MG63 (cell line): Measurements from ENCODE around the gene NLRC5. TPM values are rescaled to one million over a fixed set of nuclear protein-coding genes. Genes with fewer than 3 reads are reported as not detected.

Experiments
- DNase-seq: peaks from one replicate; pipeline ENCODE4 v3.0.0-alpha.2; 2020
- H3K27me3 ChIP-seq: fragments of 250-450 bp; sonication (Bioruptor Pico); 2 replicates; pipeline ENCODE4 v1.5.1; 2020; ENCODE audit warnings: mild to moderate bottlenecking, moderate library complexity
- H3K36me3 ChIP-seq: fragments of 250-450 bp; sonication (Bioruptor Pico); 2 replicates; pipeline ENCODE4 v1.5.1; 2020; ENCODE audit warnings: mild to moderate bottlenecking, moderate library complexity
- H3K4me3 ChIP-seq: fragments of 250-450 bp; sonication (Bioruptor Pico); 2 replicates; pipeline ENCODE4 v1.5.1; 2020; ENCODE audit warnings: mild to moderate bottlenecking, moderate library complexity
- H3K9me3 ChIP-seq: fragments of 250-450 bp; sonication (Bioruptor Pico); 2 replicates; pipeline ENCODE4 v1.5.1; 2020; ENCODE audit warnings: mild to moderate bottlenecking, moderate library complexity
- total RNA-seq: library from RNA; depleted of rRNA; stranded (reverse); fragments of >200 nt; shearing (Covaris generic); gene quantifications from 2 replicates; pipeline ENCODE4 v1.2.3, GENCODE V29; 2014; ENCODE audit warnings: low replicate concordance; rRNA removed

NLRC5 gene, protein sequence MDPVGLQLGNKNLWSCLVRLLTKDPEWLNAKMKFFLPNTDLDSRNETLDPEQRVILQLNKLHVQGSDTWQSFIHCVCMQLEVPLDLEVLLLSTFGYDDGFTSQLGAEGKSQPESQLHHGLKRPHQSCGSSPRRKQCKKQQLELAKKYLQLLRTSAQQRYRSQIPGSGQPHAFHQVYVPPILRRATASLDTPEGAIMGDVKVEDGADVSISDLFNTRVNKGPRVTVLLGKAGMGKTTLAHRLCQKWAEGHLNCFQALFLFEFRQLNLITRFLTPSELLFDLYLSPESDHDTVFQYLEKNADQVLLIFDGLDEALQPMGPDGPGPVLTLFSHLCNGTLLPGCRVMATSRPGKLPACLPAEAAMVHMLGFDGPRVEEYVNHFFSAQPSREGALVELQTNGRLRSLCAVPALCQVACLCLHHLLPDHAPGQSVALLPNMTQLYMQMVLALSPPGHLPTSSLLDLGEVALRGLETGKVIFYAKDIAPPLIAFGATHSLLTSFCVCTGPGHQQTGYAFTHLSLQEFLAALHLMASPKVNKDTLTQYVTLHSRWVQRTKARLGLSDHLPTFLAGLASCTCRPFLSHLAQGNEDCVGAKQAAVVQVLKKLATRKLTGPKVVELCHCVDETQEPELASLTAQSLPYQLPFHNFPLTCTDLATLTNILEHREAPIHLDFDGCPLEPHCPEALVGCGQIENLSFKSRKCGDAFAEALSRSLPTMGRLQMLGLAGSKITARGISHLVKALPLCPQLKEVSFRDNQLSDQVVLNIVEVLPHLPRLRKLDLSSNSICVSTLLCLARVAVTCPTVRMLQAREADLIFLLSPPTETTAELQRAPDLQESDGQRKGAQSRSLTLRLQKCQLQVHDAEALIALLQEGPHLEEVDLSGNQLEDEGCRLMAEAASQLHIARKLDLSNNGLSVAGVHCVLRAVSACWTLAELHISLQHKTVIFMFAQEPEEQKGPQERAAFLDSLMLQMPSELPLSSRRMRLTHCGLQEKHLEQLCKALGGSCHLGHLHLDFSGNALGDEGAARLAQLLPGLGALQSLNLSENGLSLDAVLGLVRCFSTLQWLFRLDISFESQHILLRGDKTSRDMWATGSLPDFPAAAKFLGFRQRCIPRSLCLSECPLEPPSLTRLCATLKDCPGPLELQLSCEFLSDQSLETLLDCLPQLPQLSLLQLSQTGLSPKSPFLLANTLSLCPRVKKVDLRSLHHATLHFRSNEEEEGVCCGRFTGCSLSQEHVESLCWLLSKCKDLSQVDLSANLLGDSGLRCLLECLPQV (N-terminal part only)
- 4.9 and 11.7 TPM in 2 replicates for total RNA-seq

DNA sequence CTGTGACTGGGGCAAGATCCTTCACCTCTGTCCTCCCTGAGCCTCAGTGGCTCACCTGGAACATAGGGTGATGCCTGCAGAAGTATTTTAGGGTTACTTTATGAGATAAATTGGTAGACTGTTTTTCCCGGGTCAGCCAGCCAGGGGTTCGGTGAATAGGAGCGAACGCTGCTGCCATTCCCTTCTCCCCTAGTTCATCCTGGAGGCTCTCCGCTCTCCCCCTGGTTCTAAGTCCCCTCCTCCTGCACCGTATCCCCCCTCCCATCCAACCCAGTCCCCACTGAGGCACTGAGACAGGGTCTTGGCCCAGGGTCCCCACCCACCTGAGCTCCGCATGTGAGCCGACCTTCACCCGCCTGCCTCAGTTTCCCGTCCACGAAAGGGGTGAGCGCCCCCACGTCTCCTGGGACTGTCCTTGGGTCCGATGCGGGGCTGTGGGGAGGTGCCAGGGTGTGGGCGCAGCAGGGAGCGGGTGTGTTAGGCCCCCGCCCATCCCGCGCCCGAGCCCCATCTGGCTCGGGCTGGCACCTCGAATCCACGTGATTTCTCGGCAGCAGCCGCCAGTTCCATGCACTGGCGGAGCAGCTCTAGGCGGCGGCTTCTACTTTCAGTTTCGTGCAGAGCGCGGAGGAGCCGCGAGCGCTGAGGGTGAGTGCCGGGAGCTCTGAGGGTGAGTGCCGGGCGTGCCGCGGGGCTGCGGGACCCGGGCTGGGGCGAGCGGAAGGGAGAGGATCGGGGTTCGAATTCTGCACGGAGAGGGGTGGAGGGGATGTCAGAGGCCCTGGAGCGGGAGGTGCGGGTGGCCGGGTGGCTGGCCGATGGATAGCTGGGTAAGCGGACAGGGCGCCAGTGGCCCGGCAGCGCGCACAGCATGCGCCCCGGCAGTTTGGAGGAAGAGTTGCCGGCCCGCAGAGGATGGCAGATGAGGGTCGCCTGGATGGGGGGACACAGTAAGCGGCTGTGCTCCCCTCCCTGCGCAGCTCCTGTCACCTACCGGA, at the start of gene NLRC5:
TSS of gene NLRC5 (plus strand) at position 610 of the 998 bp plus-strand sequence. CDS start 31,156 bp downstream, outside the sequence.
- DNase-seq, result peak; percentile 96

DNA sequence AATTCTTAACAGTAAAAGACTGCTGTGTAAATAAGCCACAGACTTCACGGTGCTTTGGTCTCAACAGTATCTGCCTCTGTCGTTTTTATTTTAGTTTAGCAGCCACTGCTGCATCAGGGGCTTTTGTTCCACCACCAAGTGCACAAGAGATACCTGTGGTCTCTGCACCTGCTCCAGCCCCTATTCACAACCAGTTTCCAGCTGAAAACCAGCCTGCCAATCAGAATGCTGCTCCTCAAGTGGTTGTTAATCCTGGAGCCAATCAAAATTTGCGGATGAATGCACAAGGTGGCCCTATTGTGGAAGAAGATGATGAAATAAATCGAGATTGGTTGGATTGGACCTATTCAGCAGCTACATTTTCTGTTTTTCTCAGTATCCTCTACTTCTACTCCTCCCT, 49.6 kb upstream of the NLRC5 start:
- no peaks in the 10 kb centered on the region for H3K27me3 ChIP-seq
- H3K4me3 ChIP-seq, result no peak overlapping the region
- DNase-seq, result no peak
- no peaks in the 10 kb centered on the region for H3K9me3 ChIP-seq
- H3K36me3 ChIP-seq, result peaks cover 100% of the 10 kb centered on the region

More for the DNA sequence above, at the start of gene NLRC5:
- H3K36me3 ChIP-seq, result peaks cover 12% of the 10 kb centered on the region
- H3K4me3 ChIP-seq, result peak within 1 kb of the TSS; percentile 96
- no peaks in the 10 kb centered on the region for H3K27me3 ChIP-seq
- no peaks in the 10 kb centered on the region for H3K9me3 ChIP-seq

DNA sequence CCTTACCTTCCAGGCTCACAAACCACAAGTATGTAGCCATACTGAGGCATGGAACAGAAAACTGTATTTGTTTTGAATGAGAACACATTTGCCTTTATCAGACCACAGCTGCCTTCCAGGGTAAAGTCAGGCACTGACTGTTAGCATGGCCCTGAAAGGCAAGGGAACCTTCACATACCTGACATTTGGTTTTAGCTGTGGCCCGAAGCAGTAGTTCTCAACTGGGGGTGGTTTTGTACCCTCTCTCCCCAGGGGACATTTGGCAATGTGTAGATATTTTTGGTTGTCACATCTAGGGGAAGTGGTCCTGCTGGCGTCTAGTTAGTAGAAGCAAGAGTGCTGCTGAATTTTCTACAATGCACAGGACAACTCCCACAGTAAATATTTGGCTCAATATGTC, 48.3 kb upstream of the NLRC5 start:
- DNase-seq, result no peak
- no peaks in the 10 kb centered on the region for H3K27me3 ChIP-seq
- H3K4me3 ChIP-seq, result no peak overlapping the region
- no peaks in the 10 kb centered on the region for H3K9me3 ChIP-seq
- peaks cover 98% of the 10 kb centered on the region for H3K36me3 ChIP-seq

DNA sequence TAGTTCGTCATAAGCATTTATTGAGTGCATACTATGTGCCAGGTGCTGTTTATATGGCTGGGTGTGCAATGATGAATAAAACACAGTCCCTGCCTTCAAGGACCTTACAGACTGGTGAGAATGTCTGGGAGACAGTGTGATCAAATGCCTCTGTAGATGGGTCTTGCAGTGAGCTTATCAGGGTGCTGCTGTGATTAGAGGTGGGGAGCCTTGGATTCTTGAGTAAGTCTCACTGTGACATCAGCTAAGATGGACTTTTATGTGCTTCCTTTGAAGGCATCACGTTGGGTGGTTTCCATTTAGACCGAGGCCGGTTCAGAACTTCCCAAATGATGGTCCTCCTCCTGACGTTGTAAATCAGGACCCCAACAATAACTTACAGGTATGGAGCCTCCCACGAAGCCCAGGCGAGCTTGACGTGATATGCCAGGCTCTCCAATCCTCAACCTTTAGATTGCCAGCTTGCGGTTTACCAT, 47.5 kb upstream of the NLRC5 start:
- Histone ChIP-seq H3K36me3 (peaks cover 96% of the 10 kb centered on the region), H3K9me3 (no peaks in the 10 kb centered on the region), H3K27me3 (no peaks in the 10 kb centered on the region), H3K4me3 (no peak overlapping the region)
- no peak for DNase-seq

DNA sequence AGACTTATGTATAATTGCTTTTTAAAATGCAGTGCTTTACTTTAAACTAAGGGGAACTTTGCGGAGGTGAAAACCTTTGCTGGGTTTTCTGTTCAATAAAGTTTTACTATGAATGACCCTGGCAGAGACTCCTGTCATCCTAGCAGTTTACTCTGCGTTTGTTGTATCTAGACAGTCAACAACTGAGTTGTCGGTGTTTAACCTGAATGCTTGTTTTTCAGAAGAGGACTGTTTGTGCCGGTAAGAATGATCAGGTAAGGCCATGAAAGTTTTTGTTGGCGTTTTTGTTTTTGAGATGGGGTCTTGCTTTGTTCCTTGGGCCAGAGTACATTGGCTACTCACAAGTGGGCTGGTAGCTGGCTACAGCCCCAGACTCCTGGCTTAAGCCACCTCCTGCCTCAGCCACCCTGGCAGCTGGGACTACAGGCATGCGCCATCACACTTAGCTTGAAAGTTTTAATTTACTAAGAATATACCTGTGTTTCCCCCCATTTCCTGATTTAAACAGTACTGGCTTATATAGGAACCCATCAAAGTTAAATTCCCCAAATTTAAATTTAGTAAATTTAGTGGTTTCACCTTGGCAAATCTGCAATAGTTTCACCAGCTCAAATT, 45.5 kb upstream of the NLRC5 start:
- Histone ChIP-seq H3K4me3 (no peak overlapping the region), H3K36me3 (peaks cover 76% of the 10 kb centered on the region), H3K9me3 (no peaks in the 10 kb centered on the region), H3K27me3 (no peaks in the 10 kb centered on the region)
- no peak for DNase-seq

DNA sequence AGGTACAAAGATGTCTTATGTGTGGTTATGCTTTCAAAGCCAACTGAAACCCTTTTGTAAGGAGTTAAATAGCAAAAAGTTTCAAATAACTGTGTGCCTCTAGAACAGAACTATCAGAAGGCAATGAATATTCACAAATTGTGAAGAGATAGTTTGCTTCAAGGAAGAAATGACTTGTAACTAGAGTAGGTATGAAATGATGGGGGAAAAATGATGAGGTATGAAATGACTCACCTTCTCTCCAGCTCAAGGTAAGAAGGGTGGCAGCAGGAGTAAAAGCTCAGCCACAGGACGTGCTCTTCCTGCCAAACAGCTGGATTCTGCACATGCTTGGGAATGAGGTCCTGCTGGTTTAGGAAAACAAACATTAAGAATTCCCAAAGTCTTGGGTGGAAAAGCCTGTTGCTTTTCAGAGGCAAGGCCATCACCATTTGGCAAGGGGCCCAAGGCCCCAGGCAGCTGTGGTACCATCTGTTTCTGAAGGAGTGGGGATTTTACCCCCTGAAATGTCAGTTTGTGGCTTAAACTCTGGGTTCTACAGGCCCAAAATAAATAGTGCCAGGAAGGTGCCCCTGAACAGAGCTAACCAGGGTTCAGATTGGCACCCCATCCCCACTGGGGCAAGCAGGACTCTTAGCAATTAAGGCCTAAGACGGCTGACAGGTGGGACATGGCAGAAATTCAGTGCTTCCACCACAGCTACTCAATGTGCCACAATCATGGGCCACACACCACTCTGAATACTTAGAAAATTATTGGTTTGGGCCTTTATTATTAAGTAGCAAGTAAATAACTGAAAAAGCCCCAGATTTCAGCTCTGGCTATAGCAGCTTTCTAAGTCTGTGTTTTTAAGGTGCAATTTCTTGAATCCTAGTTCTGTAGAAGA, 44.2 kb upstream of the NLRC5 start:
- H3K4me3 ChIP-seq, result no peak overlapping the region
- H3K9me3 ChIP-seq, result no peaks in the 10 kb centered on the region
- no peaks in the 10 kb centered on the region for H3K27me3 ChIP-seq
- peak; percentile 35 for DNase-seq
- H3K36me3 ChIP-seq, result peaks cover 63% of the 10 kb centered on the region

DNA sequence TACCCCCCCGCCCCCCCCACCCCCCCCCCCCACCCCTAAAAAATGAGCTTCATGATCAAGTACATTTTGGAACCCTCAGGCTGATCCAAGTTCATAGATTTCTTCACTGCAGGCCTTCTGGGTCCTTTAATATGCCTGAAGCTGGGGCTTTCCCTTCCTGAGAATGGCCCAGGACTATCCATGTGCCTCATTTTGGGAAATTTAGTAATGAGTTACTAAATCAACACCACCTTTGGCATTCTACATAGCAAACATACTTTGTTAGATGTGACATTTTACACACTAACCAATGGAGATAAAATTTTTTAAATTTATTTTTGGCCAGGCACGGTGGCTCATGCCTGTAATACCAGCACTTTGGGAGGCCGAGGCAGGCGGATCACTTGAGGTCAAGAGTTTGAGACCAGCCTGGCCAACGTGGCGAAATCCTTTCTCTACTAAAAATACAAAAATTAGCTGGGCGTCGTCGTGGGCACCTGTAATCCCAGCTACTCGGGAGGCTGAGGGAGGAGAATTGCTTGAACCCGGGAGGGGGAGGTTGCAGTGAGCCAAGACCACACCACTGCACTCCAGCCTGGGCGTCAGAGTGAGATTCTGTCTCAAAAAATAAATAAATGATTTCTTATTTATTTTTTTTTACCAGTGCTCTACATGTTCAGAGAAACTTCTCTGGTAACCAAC, 43.4 kb upstream of the NLRC5 start:
- H3K9me3 ChIP-seq, result no peaks in the 10 kb centered on the region
- H3K27me3 ChIP-seq, result no peaks in the 10 kb centered on the region
- H3K36me3 ChIP-seq, result peaks cover 55% of the 10 kb centered on the region
- DNase-seq, result no peak
- H3K4me3 ChIP-seq, result no peak overlapping the region

DNA sequence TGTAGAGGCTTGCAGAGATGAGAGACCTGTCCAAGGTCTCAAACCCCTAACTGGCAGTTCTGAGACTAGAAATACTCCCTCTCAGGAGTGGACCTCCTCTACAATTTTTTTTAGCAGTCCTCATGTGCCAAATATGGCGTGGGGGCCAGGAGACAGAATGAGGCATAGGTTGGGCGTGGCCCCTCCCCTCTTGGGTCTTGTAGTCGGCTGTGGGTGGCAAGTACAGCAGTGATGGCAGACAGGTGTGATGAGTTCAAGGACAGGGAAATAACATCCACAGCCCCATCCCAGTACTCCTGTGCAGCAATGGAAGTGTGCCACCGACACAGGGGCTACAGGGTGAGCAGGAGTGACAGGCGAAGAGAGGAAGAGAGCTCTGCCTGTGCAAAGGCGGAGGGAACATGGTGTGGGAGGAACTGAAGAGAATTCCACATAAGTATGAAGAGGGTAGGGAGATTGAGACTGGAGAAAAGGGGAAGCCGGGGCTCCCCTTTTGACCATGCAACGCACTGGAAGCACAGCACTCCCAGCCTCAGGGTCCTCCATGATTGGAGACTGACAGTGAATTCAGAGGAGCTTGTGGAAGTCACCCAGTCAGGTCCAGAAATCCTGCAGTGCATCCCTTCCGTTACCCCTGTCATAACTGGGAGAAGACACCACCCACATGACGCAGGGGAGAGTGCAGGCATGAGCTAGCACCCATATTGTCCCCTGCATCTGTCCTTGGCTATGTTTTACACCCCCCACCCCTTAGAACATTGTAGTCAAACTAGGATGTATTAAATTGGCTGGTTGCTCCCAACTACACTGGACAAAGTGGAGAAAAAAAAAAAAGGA, 42.4 kb upstream of the NLRC5 start:
- peaks cover 45% of the 10 kb centered on the region for H3K36me3 ChIP-seq
- H3K4me3 ChIP-seq, result no peak overlapping the region
- no peak for DNase-seq
- no peaks in the 10 kb centered on the region for H3K27me3 ChIP-seq
- no peaks in the 10 kb centered on the region for H3K9me3 ChIP-seq

DNA sequence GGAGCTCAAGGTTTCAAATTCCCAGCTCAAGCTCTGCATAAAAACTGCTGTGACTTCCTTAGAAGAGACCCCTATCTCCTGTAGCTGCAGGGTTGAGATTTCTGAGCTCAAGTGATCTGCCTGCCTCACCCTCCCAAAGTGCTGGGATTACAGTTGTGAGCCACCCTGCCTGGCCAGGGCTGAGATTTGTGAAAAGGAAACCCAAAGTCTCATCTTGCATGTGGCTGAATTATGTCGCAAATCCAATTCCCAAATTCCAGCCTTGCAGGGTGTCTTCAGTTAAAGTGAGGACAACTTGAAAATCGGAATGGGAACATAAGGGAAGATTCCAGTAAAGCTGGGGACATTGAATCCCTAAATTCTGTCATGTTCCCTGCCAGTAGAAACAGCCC, 41.8 kb upstream of the NLRC5 start:
- DNase-seq, result no peak
- Histone ChIP-seq H3K27me3 (no peaks in the 10 kb centered on the region), H3K9me3 (no peaks in the 10 kb centered on the region), H3K4me3 (no peak overlapping the region), H3K36me3 (peaks cover 39% of the 10 kb centered on the region)

DNA sequence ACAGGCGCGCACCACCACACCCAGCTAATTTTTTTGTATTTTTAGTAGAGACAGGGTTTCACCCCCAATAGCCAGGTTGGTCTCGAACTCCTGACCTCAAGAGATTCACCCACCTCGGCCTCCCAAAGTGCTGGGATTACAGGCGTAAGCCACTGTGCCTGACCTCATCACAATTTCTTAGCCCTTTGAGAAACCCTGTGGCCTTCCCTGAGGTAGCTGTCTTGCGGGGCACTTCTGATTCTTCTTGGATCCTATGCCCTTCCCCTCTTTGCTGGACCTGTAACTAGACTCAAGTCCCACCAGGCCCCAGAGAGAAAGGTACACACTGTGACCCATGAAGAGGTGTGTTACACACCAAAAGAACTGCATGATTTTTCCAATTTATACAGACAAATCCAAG, 41.1 kb upstream of the NLRC5 start:
- Histone ChIP-seq H3K27me3 (no peaks in the 10 kb centered on the region), H3K9me3 (no peaks in the 10 kb centered on the region), H3K4me3 (no peak overlapping the region), H3K36me3 (peaks cover 33% of the 10 kb centered on the region)
- no peak for DNase-seq

DNA sequence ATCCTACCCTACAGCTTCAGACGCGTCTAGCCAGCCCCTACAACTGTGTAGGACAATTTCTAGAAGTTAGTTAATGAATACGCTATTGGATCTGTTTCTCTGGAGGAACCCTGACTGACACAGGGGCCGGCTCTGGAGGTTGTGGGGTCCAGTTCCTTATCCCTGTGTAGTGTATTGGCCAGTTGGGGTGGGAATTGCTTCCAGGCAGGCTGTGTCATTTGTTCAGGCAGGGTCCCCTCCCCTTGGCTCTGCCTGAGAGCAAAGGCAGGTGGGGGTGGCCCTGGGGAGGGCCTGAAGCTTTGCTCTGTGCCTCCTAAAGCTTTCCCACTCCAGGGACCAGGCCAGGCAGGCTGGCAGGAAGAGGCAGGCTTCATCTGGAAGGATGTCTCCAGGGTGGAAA, 39.3 kb upstream of the NLRC5 start:
- no peaks in the 10 kb centered on the region for H3K9me3 ChIP-seq
- no peak for DNase-seq
- no peak overlapping the region for H3K4me3 ChIP-seq
- H3K27me3 ChIP-seq, result no peaks in the 10 kb centered on the region
- peaks cover 14% of the 10 kb centered on the region for H3K36me3 ChIP-seq

DNA sequence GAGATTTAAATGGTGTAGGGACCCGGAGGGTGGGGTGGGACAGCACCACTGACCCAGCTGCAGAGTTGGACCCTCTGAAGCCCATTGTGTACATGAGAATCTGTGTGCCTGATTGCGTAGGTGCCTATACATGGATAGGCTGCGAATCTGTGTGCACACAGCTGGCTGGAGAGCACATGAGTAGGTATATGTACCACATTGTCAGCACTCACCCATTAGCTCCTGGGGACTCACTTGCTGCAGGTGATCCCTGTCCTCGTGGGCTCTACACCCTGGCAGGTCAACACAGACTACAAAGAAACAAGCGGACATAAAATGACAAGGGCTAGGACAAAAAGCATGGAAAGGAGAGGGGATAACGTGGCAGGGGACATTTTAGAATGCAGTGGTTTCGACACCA, 38.9 kb upstream of the NLRC5 start:
- Histone ChIP-seq H3K36me3 (peaks cover 10% of the 10 kb centered on the region), H3K4me3 (no peak overlapping the region), H3K27me3 (no peaks in the 10 kb centered on the region), H3K9me3 (no peaks in the 10 kb centered on the region)
- no peak for DNase-seq
